Tibial nerve (tissue), 3 donors: Measurements from ENCODE around the gene GZMB.

Source experiments
- CTCF ChIP-seq, 5 experiments: fragments of 200-600 bp in 3 of 5; fragments of 450-650 bp in 2 of 5; sonication (generic) in 3 of 5; IDR thresholded peaks; one replicate each; pipeline ENCODE4 v1.5.1; 2016 to 2019; ENCODE audit warnings: antibody characterized with exemption in 5 of 5, mild to moderate bottlenecking in 3 of 5, moderate library complexity in 2 of 5
- POLR2A ChIP-seq, 2 donors: fragments of 450-650 bp; IDR thresholded peaks; one replicate each; pipeline ENCODE4 v1.6.1; 2017; ENCODE audit warnings: antibody characterized with exemption in 2 of 2, mild to moderate bottlenecking in 2 of 2, moderate library complexity in 2 of 2

- TF ChIP-seq CTCF (IDR thresholded peaks at IDR 0.05) (peak; percentile 73 to 96 (median 86)), POLR2A (IDR thresholded peaks at IDR 0.05) (no peak)
Observed at GRCh38 chr14:24678801-24679247, 44.8 kb upstream of the GZMB start.
